B cell (primary cell): ENCODE measurements around the gene PPAN.

ENCODE experiments used
- EZH2 ChIP-seq: IDR thresholded peaks from 2 replicates; pipeline ENCODE4 v1.6.1; 2012; ENCODE audit warnings: borderline replicate concordance, low read depth, mild to moderate bottlenecking, moderate library complexity, low read length; ENCODE audit not compliant: insufficient read depth, poor library complexity, severe bottlenecking
- TF ChIP-seq, protein P1 (sequence below): fragments of 200-600 bp; IDR thresholded peaks from one replicate; pipeline ENCODE4 v1.8.0; 2022; ENCODE audit warnings: antibody characterized with exemption, mild to moderate bottlenecking

- TF ChIP-seq, protein P1, sequence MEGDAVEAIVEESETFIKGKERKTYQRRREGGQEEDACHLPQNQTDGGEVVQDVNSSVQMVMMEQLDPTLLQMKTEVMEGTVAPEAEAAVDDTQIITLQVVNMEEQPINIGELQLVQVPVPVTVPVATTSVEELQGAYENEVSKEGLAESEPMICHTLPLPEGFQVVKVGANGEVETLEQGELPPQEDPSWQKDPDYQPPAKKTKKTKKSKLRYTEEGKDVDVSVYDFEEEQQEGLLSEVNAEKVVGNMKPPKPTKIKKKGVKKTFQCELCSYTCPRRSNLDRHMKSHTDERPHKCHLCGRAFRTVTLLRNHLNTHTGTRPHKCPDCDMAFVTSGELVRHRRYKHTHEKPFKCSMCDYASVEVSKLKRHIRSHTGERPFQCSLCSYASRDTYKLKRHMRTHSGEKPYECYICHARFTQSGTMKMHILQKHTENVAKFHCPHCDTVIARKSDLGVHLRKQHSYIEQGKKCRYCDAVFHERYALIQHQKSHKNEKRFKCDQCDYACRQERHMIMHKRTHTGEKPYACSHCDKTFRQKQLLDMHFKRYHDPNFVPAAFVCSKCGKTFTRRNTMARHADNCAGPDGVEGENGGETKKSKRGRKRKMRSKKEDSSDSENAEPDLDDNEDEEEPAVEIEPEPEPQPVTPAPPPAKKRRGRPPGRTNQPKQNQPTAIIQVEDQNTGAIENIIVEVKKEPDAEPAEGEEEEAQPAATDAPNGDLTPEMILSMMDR, result no peak
- TF ChIP-seq EZH2, result no peak
Measured at GRCh38 chr19:10143681-10144080, 37.5 kb downstream of the PPAN start.
